Neuronal stem cell (in vitro differentiated cells): ENCODE data around the gene RABL3.
"Not testable (repeated sequence)": the region's sequence is repeated elsewhere in the genome, so short reads cannot be mapped to it uniquely, and the experiment has no call there.

Experiments used
- DNase-seq: peaks from one replicate; pipeline ENCODE4 v3.0.0-alpha.2; 2013; ENCODE audit warnings: low spot score
- H2AFZ ChIP-seq: one replicate; pipeline ENCODE4 v1.6.1; 2013; ENCODE audit warnings: mild to moderate bottlenecking, low read length, inconsistent platforms
- H2AK5ac ChIP-seq: 2 replicates; pipeline ENCODE4 v1.6.1; 2013; ENCODE audit warnings: low read depth, mild to moderate bottlenecking, inconsistent platforms, low read length, moderate library complexity, mixed read lengths
- H2BK120ac ChIP-seq: 2 replicates; pipeline ENCODE4 v1.6.1; 2013; ENCODE audit warnings: low read depth, mild to moderate bottlenecking, inconsistent platforms, low read length, moderate library complexity, mixed read lengths
- H2BK12ac ChIP-seq: one replicate; pipeline ENCODE4 v1.6.1; 2013; ENCODE audit warnings: low read length, inconsistent platforms
- H2BK15ac ChIP-seq: 2 replicates; pipeline ENCODE4 v1.6.1; 2013; ENCODE audit warnings: mild to moderate bottlenecking, low read length, inconsistent platforms, mixed read lengths
- H2BK5ac ChIP-seq: one replicate; pipeline ENCODE4 v1.6.1; 2013; ENCODE audit warnings: inconsistent platforms, mild to moderate bottlenecking, low read length, moderate library complexity
- H3K14ac ChIP-seq: one replicate; pipeline ENCODE4 v1.6.1; 2013; ENCODE audit warnings: low read length, inconsistent platforms
- H3K18ac ChIP-seq: 2 replicates; pipeline ENCODE4 v1.6.1; 2013; ENCODE audit warnings: low read length, inconsistent platforms
- H3K23ac ChIP-seq: 2 replicates; pipeline ENCODE4 v1.6.1; 2013; ENCODE audit warnings: low read depth, mild to moderate bottlenecking, mixed read lengths, low read length, inconsistent platforms; ENCODE audit not compliant: poor library complexity
- H3K27ac ChIP-seq: replicated peaks from 3 replicates; pipeline ENCODE4 v1.5.1; 2013; ENCODE audit warnings: low read length, inconsistent platforms
- H3K27me3 ChIP-seq, 3 experiments: 2 replicates each; pipeline ENCODE4 v1.6.1; 2013; ENCODE audit warnings: low read length in 3 of 3, mild to moderate bottlenecking in 2 of 3, inconsistent platforms in 1 of 3, low read depth in 1 of 3, mixed read lengths in 1 of 3, moderate library complexity in 1 of 3; ENCODE audit not compliant: control insufficient read depth in 3 of 3, insufficient read depth in 3 of 3
- H3K36me3 ChIP-seq, 2 donors: replicated peaks in 1 of 2; 2 replicates each; pipeline ENCODE4 v1.6.1; 2013; ENCODE audit warnings: low read length in 2 of 2; ENCODE audit not compliant: control insufficient read depth in 2 of 2, insufficient read depth in 2 of 2
- H3K4ac ChIP-seq: 2 replicates; pipeline ENCODE4 v1.6.1; 2013; ENCODE audit warnings: inconsistent platforms, mild to moderate bottlenecking, low read length, moderate library complexity
- H3K4me1 ChIP-seq, 2 donors: 1 replicate in 1 of 2; 2 replicates in 1 of 2; pipeline ENCODE4 v1.6.1; 2013; ENCODE audit warnings: low read length in 2 of 2, low read depth in 1 of 2; ENCODE audit not compliant: control insufficient read depth in 2 of 2, insufficient read depth in 1 of 2
- H3K4me2 ChIP-seq: one replicate; pipeline ENCODE4 v1.6.1; 2013; ENCODE audit warnings: mild to moderate bottlenecking, low read length, inconsistent platforms; ENCODE audit not compliant: insufficient read depth, poor library complexity, severe bottlenecking
- H3K4me3 ChIP-seq, 2 donors: 2 replicates each; pipeline ENCODE4 v1.5.1; 2013; ENCODE audit warnings: low read length in 2 of 2, mild to moderate bottlenecking in 2 of 2, inconsistent platforms in 1 of 2, moderate library complexity in 1 of 2
- H3K79me1 ChIP-seq: one replicate; pipeline ENCODE4 v1.6.1; 2013; ENCODE audit warnings: low read depth, mild to moderate bottlenecking, inconsistent platforms, low read length, moderate library complexity
- H3K9ac ChIP-seq: one replicate; pipeline ENCODE4 v1.6.1; 2013; ENCODE audit warnings: mild to moderate bottlenecking, low read depth, low read length, inconsistent platforms; ENCODE audit not compliant: poor library complexity
- H3K9me3 ChIP-seq, 2 donors: replicated peaks in 1 of 2; 2 replicates each; pipeline versions ENCODE3 to v1.6.1; 2013; ENCODE audit warnings: low read length in 2 of 2, mild to moderate bottlenecking in 2 of 2, inconsistent platforms in 1 of 2, low read depth in 1 of 2, mixed read lengths in 1 of 2, moderate library complexity in 1 of 2; ENCODE audit not compliant: control insufficient read depth in 2 of 2, insufficient read depth in 1 of 2
- H4K8ac ChIP-seq: one replicate; pipeline ENCODE4 v1.6.1; 2013; ENCODE audit warnings: low read depth, mild to moderate bottlenecking, inconsistent platforms, low read length, moderate library complexity
- H4K91ac ChIP-seq: one replicate; pipeline ENCODE4 v1.6.1; 2013; ENCODE audit warnings: low read length, low read depth, mild to moderate bottlenecking, inconsistent platforms; ENCODE audit not compliant: poor library complexity
- WGBS, 2 donors: extraction: QIAGEN DNeasy Blood & Tissue Kit; methylation state at CpG; one replicate each; pipeline ENCODE4 v1.1.7; 2013; ENCODE audit warnings: missing lambda C conversion rate in 2 of 2, mixed read lengths in 1 of 2; ENCODE audit not compliant: insufficient read length in 2 of 2, insufficient replicate concordance in 1 of 2; ENCODE audit errors: extremely low coverage in 2 of 2; 5-methylcytosine and 5-hydroxymethylcytosine counted together

RABL3 gene

GRCh38 chr3:120680193-120680894, 62.0 kb downstream of the RABL3 start:
- no peaks in the 10 kb centered on the region for H3K79me1 ChIP-seq
- no peak overlapping the region for H2AFZ ChIP-seq
- H3K4me1 ChIP-seq: peaks cover 5 to 42% of the 10 kb centered on the region in 2 donors
- no peak overlapping the region for H2BK15ac ChIP-seq
- H2AK5ac ChIP-seq: no peak overlapping the region
- no peak overlapping the region for H2BK120ac ChIP-seq
- no peak overlapping the region for H3K4me3 ChIP-seq
- H3K4ac ChIP-seq: no peak overlapping the region
- DNase-seq: no peak
- H3K23ac ChIP-seq: no peak overlapping the region
- H3K9ac ChIP-seq: no peak overlapping the region
- H3K27ac ChIP-seq: no peak overlapping the region
- H3K9me3 ChIP-seq: peaks cover 0 to 5% of the 10 kb centered on the region in 2 donors
- no peak overlapping the region for H3K4me2 ChIP-seq
- no peaks in the 10 kb centered on the region for H3K27me3 ChIP-seq
- no peak overlapping the region for H3K14ac ChIP-seq
- no peak overlapping the region for H4K91ac ChIP-seq
- H2BK5ac ChIP-seq: no peak overlapping the region
- H4K8ac ChIP-seq: no peak overlapping the region
- no CpG with 5 or more reads among the region's 3 CpGs for WGBS, 2 donors
- H2BK12ac ChIP-seq: no peak overlapping the region
- H3K18ac ChIP-seq: no peak overlapping the region
- no peaks in the 10 kb centered on the region for H3K36me3 ChIP-seq

- H2AK5ac ChIP-seq: no peak overlapping the region
- H3K4me3 ChIP-seq: no peak overlapping the region
- H3K9me3 ChIP-seq: peaks cover 0 to 5% of the 10 kb centered on the region in 2 donors
- peaks cover 5 to 42% of the 10 kb centered on the region in 2 donors for H3K4me1 ChIP-seq
- no peak overlapping the region for H3K14ac ChIP-seq
- no peak overlapping the region for H4K8ac ChIP-seq
- WGBS, 2 donors: no CpG with 5 or more reads among the region's 3 CpGs
- no peak overlapping the region for H3K9ac ChIP-seq
- no peak overlapping the region for H2BK5ac ChIP-seq
- H3K79me1 ChIP-seq: no peaks in the 10 kb centered on the region
- H2BK12ac ChIP-seq: no peak overlapping the region
- H3K27ac ChIP-seq: no peak overlapping the region
- H3K4me2 ChIP-seq: no peak overlapping the region
- H4K91ac ChIP-seq: no peak overlapping the region
- no peak overlapping the region for H2BK15ac ChIP-seq
- DNase-seq: no peak
- no peaks in the 10 kb centered on the region for H3K36me3 ChIP-seq
- peak overlapping the region; percentile 76 for H2AFZ ChIP-seq
- no peak overlapping the region for H3K23ac ChIP-seq
- no peak overlapping the region for H2BK120ac ChIP-seq
- H3K18ac ChIP-seq: no peak overlapping the region
- H3K4ac ChIP-seq: no peak overlapping the region
- no peaks in the 10 kb centered on the region for H3K27me3 ChIP-seq
These were observed 63.3 kb downstream of the RABL3 start for GRCh38 chr3:120678984-120679383.

- Histone ChIP-seq H2BK5ac (no peak overlapping the region), H2AK5ac (no peak overlapping the region), H2AFZ (peak overlapping the region; percentile 76), H3K4me1 (peaks cover 5 to 42% of the 10 kb centered on the region in 2 donors), H3K4me3 (no peak overlapping the region), H2BK12ac (no peak overlapping the region), H4K8ac (no peak overlapping the region), H3K9me3 (peaks cover 0 to 5% of the 10 kb centered on the region in 2 donors), H3K9ac (no peak overlapping the region), H3K79me1 (no peaks in the 10 kb centered on the region), H3K27ac (no peak overlapping the region), H3K23ac (no peak overlapping the region), H3K18ac (no peak overlapping the region), H4K91ac (no peak overlapping the region), H3K4me2 (no peak overlapping the region), H2BK120ac (no peak overlapping the region), H3K14ac (no peak overlapping the region), H3K4ac (no peak overlapping the region), H3K36me3 (no peaks in the 10 kb centered on the region), H3K27me3 (no peaks in the 10 kb centered on the region), H2BK15ac (no peak overlapping the region)
- no peak for DNase-seq
- no CpG with 5 or more reads among the region's 6 CpGs for WGBS, 2 donors
These were observed 63.9 kb downstream of the RABL3 start for GRCh38 chr3:120678331-120678947.

- H3K18ac ChIP-seq, H3K36me3 ChIP-seq, H3K4me2 ChIP-seq, H3K4ac ChIP-seq, H3K9ac ChIP-seq, H3K9me3 ChIP-seq, H2AFZ ChIP-seq, H2AK5ac ChIP-seq, H2BK5ac ChIP-seq, H4K8ac ChIP-seq, H3K79me1 ChIP-seq, H2BK15ac ChIP-seq, H3K27ac ChIP-seq, H3K27me3 ChIP-seq, H2BK12ac ChIP-seq, H4K91ac ChIP-seq, H2BK120ac ChIP-seq, H3K4me3 ChIP-seq, DNase-seq, H3K23ac ChIP-seq, H3K14ac ChIP-seq: not testable (repeated sequence)
- H3K4me1 ChIP-seq: peaks cover 5 to 38% of the 10 kb centered on the region in 2 donors
- no CpG with 5 or more reads among the region's 7 CpGs for WGBS, 2 donors
These were observed 65.1 kb downstream of the RABL3 start for GRCh38 chr3:120677193-120677592.
